Activated B cell treated with CpG ODN at 0.5 μM for 24 hours (primary cell): ENCODE measurements around the gene HEPACAM. TPM values are rescaled to one million over a fixed set of nuclear protein-coding genes. Genes with fewer than 3 reads are reported as not detected.

Source experiments
- ATAC-seq: fragments of 200-7000 bp; cut with Tn5 transposase; one replicate; pipeline ENCODE4 v1.10.0; 2021; ENCODE audit warnings: low read depth, mild to moderate bottlenecking, moderate library complexity
- CTCF ChIA-PET: fragments of 350-600 bp; sonication (Branson Sonifier 250); formaldehyde crosslinking; loops from one replicate; lab custom pipeline; 2021; ENCODE audit warnings: antibody characterized with exemption; lab: Charles Lee
- POLR2A ChIA-PET: fragments of 350-600 bp; sonication (Branson Sonifier 250); formaldehyde crosslinking; loops from one replicate; lab custom pipeline; 2021; ENCODE audit warnings: antibody characterized with exemption; lab: Charles Lee
- DNase-seq: peaks from one replicate; pipeline ENCODE4 v3.0.0; 2022
- H3K27ac Mint-ChIP-seq: one replicate; pipeline ENCODE4 v1.8.0; 2020; ENCODE audit warnings: mixed read lengths
- H3K27me3 Mint-ChIP-seq: one replicate; pipeline ENCODE4 v1.8.0; 2021; ENCODE audit warnings: mixed read lengths
- H3K36me3 Mint-ChIP-seq: one replicate; pipeline ENCODE4 v1.8.0; 2021; ENCODE audit warnings: low read depth, mixed read lengths
- H3K4me1 Mint-ChIP-seq: one replicate; pipeline ENCODE4 v1.8.0; 2021; ENCODE audit warnings: mixed read lengths
- H3K4me3 Mint-ChIP-seq: one replicate; pipeline ENCODE4 v1.8.0; 2020; ENCODE audit warnings: mild to moderate bottlenecking, mixed read lengths
- H3K9me3 Mint-ChIP-seq: one replicate; pipeline ENCODE4 v1.8.0; 2020; ENCODE audit warnings: mixed read lengths
- intact Hi-C: fragments of 100-400 bp; cut with micrococcal nuclease; formaldehyde crosslinking; loops from one replicate; pipeline ENCODE4 v1.15.1; 2024
- total RNA-seq: library from RNA; stranded (reverse); gene quantifications from 2 replicates; pipeline ENCODE4 v1.2.3, GENCODE V29; 2022
- TF ChIP-seq, protein P1 (sequence below): fragments of 200-600 bp; IDR thresholded peaks from one replicate; pipeline ENCODE4 v1.8.0; 2022; ENCODE audit warnings: antibody characterized with exemption, mild to moderate bottlenecking

The HEPACAM gene
- total RNA-seq, 1 donor from 2014 or later: not detected

DNA sequence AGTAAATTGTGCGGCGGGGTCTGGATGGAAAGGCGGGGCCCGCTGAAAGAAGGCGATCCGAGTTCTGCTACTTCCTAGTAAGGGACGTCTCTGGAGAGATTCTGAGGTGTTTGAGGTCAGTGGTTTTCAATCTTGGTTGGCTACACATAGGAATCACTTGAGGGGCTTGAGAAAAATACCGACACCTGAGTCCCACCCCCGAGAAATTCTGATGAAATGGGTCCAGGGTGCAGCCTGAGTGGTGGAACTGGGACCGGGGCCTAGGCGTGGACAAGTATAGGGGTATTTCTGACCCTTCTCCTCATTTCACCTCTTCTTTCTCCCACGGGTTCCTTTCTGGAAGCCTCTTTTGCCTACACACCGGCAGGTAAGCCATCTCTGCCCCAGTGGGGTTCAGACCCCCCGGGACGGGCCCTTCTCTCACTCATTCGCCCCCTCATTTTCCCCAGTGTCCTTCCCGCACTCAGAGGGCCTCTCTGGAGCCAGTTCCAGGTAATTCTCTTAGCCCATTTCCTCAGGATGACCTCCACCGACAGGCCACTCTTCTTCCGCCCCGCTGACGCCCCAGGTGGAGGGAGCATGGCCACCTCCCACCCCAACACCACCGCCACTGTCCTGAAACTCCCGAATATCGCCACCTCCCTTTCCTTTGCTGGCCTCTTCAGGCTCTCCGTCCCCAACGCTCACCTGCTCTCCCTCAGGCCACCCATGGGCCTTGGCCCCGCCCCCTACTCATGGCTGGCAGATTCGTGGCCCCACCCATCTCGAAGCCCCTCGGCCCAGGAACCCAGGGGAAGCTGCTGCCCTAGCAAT lies 58.8 kb downstream of the HEPACAM start:
- no peak overlapping the region for H3K27ac Mint-ChIP-seq
- H3K4me1 Mint-ChIP-seq: peaks cover 18% of the 10 kb centered on the region
- H3K4me3 Mint-ChIP-seq: peak overlapping the region; percentile 85
- ChIA-PET POLR2A (interaction anchor here (1.2 kb wide), 1 partner anchor 254 kb away, joined by 7 read pairs; the partner anchor contains the start of gene TBRG1), CTCF (interaction anchor here (0.7 to 1.5 kb wide), 9 partner anchors 11 to 265 kb away, joined by 3 to 11 read pairs (median 4); partner anchors contain the start of gene ROBO3)
- H3K36me3 Mint-ChIP-seq: peaks cover 2% of the 10 kb centered on the region
- ATAC-seq: no peak
- TF ChIP-seq, protein P1, sequence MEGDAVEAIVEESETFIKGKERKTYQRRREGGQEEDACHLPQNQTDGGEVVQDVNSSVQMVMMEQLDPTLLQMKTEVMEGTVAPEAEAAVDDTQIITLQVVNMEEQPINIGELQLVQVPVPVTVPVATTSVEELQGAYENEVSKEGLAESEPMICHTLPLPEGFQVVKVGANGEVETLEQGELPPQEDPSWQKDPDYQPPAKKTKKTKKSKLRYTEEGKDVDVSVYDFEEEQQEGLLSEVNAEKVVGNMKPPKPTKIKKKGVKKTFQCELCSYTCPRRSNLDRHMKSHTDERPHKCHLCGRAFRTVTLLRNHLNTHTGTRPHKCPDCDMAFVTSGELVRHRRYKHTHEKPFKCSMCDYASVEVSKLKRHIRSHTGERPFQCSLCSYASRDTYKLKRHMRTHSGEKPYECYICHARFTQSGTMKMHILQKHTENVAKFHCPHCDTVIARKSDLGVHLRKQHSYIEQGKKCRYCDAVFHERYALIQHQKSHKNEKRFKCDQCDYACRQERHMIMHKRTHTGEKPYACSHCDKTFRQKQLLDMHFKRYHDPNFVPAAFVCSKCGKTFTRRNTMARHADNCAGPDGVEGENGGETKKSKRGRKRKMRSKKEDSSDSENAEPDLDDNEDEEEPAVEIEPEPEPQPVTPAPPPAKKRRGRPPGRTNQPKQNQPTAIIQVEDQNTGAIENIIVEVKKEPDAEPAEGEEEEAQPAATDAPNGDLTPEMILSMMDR: no peak
- no peak for DNase-seq
- intact Hi-C loops: loop anchor here (1.0 to 2.0 kb wide), 3 partner anchors 76 to 1010 kb away; partner anchors contain the start of gene HYLS1
- no peaks in the 10 kb centered on the region for H3K9me3 Mint-ChIP-seq
- H3K27me3 Mint-ChIP-seq: peaks cover 61% of the 10 kb centered on the region

DNA sequence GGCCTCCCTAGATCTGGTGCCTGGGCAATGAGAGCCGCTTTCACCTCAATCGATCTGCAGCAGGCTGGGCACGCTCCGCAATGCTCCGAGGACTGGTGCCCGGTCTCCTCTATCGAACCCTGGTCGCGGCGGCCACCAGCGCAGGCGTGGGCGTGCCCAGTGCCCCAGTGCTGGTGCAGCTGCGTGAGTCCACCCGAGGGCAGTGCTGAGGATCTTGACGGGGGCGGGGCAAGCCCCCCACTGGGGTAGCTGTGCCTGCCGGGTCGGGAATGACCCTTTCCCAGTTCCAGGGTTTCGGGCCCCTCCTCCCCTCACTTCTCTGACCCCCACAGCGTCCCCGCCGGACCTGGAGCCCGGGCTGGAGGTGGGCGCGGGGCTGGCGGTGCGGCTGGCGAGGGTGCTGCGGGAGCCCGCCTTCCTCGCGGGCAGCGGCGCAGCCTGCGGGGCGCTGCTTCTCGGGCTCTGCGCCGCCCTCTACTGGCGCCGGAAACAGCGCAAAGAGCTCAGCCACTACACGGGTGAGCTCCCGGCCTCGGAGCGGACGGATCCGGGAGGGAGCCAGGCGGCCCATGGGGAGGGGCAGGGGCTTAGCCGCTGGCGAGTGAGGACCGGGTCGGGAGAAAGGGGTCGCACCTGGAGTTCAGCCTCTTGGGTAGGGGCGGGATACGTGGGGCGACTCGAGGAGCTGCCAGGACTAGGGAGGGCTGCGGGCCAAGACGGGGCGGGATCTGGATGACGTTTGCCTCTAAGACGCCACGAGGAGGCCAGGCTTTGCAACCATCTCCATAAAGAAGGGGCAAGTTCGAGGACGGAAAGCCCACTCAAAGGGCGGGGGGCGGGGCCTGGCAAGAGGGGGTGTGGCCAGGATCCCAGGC lies 59.7 kb downstream of the HEPACAM start:
- no peaks in the 10 kb centered on the region for H3K9me3 Mint-ChIP-seq

DNA sequence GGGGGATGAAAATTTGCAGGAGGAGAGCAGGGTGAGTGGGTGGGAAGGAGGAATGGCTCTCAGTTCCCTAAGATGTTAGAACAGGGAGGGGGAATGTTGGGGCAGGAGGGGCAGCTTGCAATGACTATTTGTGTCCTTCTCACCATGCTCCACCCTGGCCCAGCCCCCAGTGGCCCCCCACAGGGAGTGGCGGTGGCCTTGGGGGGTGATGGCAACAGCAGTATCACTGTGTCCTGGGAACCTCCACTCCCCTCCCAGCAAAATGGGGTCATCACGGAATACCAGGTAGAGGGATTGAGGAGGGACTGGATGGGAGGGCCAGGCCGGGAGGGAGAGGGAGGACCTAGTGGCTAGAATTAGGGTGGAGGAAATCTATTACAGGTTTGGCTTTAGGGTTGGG lies 60.4 kb downstream of the HEPACAM start:
- ChIA-PET CTCF (interaction anchor here (1.3 to 1.5 kb wide), 3 partner anchors 9 to 231 kb away, joined by 4 to 9 read pairs (median 4); partner anchors contain the start of gene ROBO3), POLR2A (no interaction called here)
- DNase-seq: no peak
- H3K27ac Mint-ChIP-seq: no peak overlapping the region
- peaks cover 2% of the 10 kb centered on the region for H3K36me3 Mint-ChIP-seq
- intact Hi-C loops: no loop called here
- H3K27me3 Mint-ChIP-seq: peaks cover 75% of the 10 kb centered on the region
- H3K9me3 Mint-ChIP-seq: no peaks in the 10 kb centered on the region
- H3K4me1 Mint-ChIP-seq: peaks cover 18% of the 10 kb centered on the region
- no peak for ATAC-seq
- TF ChIP-seq, protein P1: no peak
- peak overlapping the region; percentile 53 for H3K4me3 Mint-ChIP-seq

More for the DNA sequence above, 59.7 kb downstream of the HEPACAM start:
- Mint-ChIP-seq H3K4me1 (peaks cover 18% of the 10 kb centered on the region), H3K36me3 (peaks cover 2% of the 10 kb centered on the region), H3K27ac (no peak overlapping the region), H3K27me3 (peaks cover 69% of the 10 kb centered on the region), H3K4me3 (peak overlapping the region; percentile 85)
- DNase-seq (peak; percentile 67), ATAC-seq (peak; percentile 96)
- intact Hi-C loops: loop anchor here (1.0 to 2.0 kb wide), 3 partner anchors 77 to 1011 kb away; partner anchors contain the start of gene HYLS1
- POLR2A ChIA-PET: interaction anchor here (1.2 kb wide), 1 partner anchor 254 kb away, joined by 7 read pairs; the partner anchor contains the start of gene TBRG1
- TF ChIP-seq, protein P1: peak; percentile 45
- CTCF ChIA-PET: interaction anchor here (0.7 to 1.5 kb wide), 9 partner anchors 10 to 266 kb away, joined by 3 to 11 read pairs (median 4); partner anchors contain the start of gene ROBO3

DNA sequence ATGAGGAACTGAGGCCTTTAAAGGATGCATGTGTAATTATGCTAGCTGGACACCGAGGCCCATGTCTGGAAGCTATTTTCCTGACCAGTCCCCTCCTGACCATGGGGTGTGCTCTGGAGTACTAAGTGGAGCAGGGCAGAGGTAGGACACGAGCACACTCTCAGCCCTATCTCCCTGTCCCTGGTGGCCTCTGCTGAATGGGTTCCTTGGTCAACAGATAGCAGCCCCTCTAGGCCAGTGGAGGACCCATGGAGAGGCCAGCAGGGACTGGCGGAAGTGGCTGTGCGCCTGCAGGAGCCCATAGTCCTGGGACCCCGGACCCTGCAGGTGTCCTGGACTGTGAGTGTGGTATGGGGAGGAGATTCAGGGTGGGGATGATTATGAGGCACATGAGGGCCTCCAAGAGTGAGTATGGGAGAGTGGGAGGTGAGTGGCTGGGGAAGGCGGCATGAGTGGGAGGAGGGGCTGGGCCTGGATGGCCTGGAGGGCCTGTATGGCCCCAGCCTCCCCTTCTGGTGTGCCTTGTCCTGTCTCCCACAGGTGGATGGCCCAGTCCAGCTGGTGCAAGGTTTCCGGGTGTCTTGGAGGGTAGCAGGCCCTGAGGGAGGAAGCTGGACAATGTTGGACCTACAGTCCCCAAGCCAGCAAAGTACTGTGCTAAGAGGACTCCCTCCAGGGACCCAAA lies 61.1 kb downstream of the HEPACAM start:
- H3K4me3 Mint-ChIP-seq: peak overlapping the region; percentile 24
- DNase-seq (no peak), ATAC-seq (no peak)
- peaks cover 18% of the 10 kb centered on the region for H3K4me1 Mint-ChIP-seq
- intact Hi-C loops: no loop called here
- peaks cover 76% of the 10 kb centered on the region for H3K27me3 Mint-ChIP-seq
- H3K9me3 Mint-ChIP-seq: no peaks in the 10 kb centered on the region
- POLR2A ChIA-PET: no interaction called here
- CTCF ChIA-PET: no interaction called here
- H3K27ac Mint-ChIP-seq: no peak overlapping the region
- H3K36me3 Mint-ChIP-seq: peaks cover 2% of the 10 kb centered on the region
- TF ChIP-seq, protein P1: no peak
